Ishikawa (cell line): ENCODE measurements around the gene RIPOR3.

Experiments used
- CREB1 ChIP-seq: IDR thresholded peaks from 2 replicates; pipeline ENCODE4 v1.6.1; 2012; ENCODE audit warnings: low read depth
- EGR1 ChIP-seq: IDR thresholded peaks from 2 replicates; pipeline ENCODE4 v1.6.1; 2012
- EP300 ChIP-seq: IDR thresholded peaks from 2 replicates; pipeline ENCODE4 v1.6.1; 2012; ENCODE audit warnings: borderline replicate concordance

DNA sequence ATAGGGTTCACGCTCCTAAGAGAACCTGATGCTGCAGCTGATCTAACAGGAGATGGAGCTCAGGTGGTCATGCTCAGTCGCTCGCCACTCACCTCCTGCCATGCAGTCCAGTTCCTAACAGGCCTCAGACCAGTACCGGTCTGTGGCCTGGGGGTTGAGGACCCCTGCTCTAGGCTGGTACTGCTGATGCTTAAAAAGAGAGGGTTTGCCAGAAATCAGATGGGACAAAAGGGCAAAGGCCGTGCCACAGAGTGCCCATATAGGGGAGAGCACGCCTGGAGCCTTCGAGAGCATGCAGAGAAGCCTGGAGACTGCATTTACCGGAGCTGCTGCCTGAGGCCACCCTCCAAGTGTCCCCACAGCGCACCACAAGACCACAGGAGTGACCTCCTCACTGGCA is 105.7 kb downstream of the RIPOR3 start:
- TF ChIP-seq EP300 (no peak), EGR1 (no peak), CREB1 (no peak)
